Esophagus muscularis mucosa (tissue), 4 donors: ENCODE data around the gene HECTD4. TPM values are rescaled to one million over a fixed set of nuclear protein-coding genes. Genes with fewer than 3 reads are reported as not detected.

Source experiments
- DNase-seq: peaks from one replicate; pipeline ENCODE4 v3.0.0-alpha.2; 2017; ENCODE audit errors: extremely low spot score
- H3K27ac ChIP-seq, 4 donors: fragments of 200-600 bp; sonication (generic); replicated peaks in 1 of 4; 1 replicate in 3 of 4; 2 replicates in 1 of 4; pipeline ENCODE4 v1.5.1; 2016 to 2019; ENCODE audit warnings: mild to moderate bottlenecking in 1 of 4
- H3K27me3 ChIP-seq, 4 donors: fragments of 200-600 bp; sonication (generic); one replicate each; pipeline versions ENCODE4 v1.5.1 to v1.6.0; 2016 to 2019
- H3K36me3 ChIP-seq, 4 donors: fragments of 200-600 bp; sonication (generic); one replicate each; pipeline ENCODE4 v1.5.1; 2016 to 2019
- H3K4me1 ChIP-seq, 4 donors: fragments of 200-600 bp; sonication (generic); one replicate each; pipeline ENCODE4 v1.5.1; 2016 to 2019
- H3K4me3 ChIP-seq, 4 donors: fragments of 200-600 bp; sonication (generic); 1 replicate in 2 of 4; 2 replicates in 2 of 4; pipeline ENCODE4 v1.5.1; 2016 to 2019; ENCODE audit warnings: mild to moderate bottlenecking in 4 of 4, moderate library complexity in 1 of 4
- H3K9me3 ChIP-seq, 4 donors: fragments of 200-600 bp; sonication (generic); 1 replicate in 3 of 4; 2 replicates in 1 of 4; pipeline ENCODE4 v1.5.1; 2016 to 2019
- EP300 ChIP-seq: sonication (generic); formaldehyde crosslinking; IDR thresholded peaks from one replicate; pipeline ENCODE4 v1.6.1; 2017; ENCODE audit warnings: antibody characterized with exemption
- POLR2A ChIP-seq: fragments of 450-650 bp; IDR thresholded peaks from one replicate; pipeline ENCODE4 v1.6.1; 2017; ENCODE audit warnings: antibody characterized with exemption, moderate library complexity, mild to moderate bottlenecking, low read depth
- POLR2AphosphoS5 ChIP-seq, 2 donors: sonication (generic); formaldehyde crosslinking; IDR thresholded peaks; one replicate each; pipeline ENCODE4 v1.6.1; 2017; ENCODE audit warnings: antibody characterized with exemption in 2 of 2
- WGBS: methylation state at CpG from one replicate; pipeline ENCODE4 v1.1.5; 2018; 5-methylcytosine and 5-hydroxymethylcytosine counted together
- intact Hi-C: fragments of 100-400 bp; cut with DNase I; formaldehyde crosslinking; loops from one replicate; pipeline ENCODE4 v1.15.1; 2023
- total RNA-seq, 4 donors: library from RNA; depleted of rRNA; stranded (reverse); fragments of >200 nt; gene quantifications; one replicate each; pipeline versions ENCODE4 v1.1.0 to v1.2.1, GENCODE V29; 2016
- TF ChIP-seq, protein P1 (sequence below), 3 experiments: fragments of 200-600 bp in 2 of 3; fragments of 450-650 bp in 1 of 3; sonication (generic) in 2 of 3; IDR thresholded peaks; one replicate each; pipeline ENCODE4 v1.5.1; 2017 to 2019; ENCODE audit warnings: antibody characterized with exemption in 3 of 3, mild to moderate bottlenecking in 2 of 3, moderate library complexity in 1 of 3

HECTD4 gene
- total RNA-seq, 4 donors from 2014 or later, result 27.3 to 59.3 (median 44.9) TPM

DNA sequence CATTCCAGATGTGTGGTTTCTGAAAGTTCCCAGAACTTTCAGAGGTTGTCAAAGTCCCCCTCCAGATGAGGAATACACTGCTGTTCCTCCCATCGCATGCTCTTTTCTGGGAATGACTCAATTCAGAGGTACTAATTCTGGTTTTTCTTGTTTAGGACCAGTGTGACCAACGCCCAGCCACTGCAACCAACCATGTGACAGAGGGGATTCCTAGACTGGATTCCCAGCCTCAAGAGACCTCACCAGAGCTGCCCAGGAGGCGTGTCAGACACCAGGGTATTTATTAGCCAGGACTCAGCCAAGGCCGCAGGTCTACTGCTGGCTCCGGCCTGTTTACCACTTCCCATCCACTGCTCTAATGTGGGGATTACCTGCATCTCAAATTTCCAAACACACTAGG, 232.6 kb downstream of the HECTD4 start:
- Histone ChIP-seq H3K36me3 (peaks cover 69 to 99% (median 97%) of the 10 kb centered on the region in 4 donors), H3K9me3 (no peaks in the 10 kb centered on the region), H3K27me3 (no peaks in the 10 kb centered on the region), H3K4me1 (peaks cover 0 to 6% (median 0%) of the 10 kb centered on the region in 4 donors), H3K27ac (no peak overlapping the region), H3K4me3 (no peak overlapping the region)
- no peak for DNase-seq
- TF ChIP-seq, protein P1, sequence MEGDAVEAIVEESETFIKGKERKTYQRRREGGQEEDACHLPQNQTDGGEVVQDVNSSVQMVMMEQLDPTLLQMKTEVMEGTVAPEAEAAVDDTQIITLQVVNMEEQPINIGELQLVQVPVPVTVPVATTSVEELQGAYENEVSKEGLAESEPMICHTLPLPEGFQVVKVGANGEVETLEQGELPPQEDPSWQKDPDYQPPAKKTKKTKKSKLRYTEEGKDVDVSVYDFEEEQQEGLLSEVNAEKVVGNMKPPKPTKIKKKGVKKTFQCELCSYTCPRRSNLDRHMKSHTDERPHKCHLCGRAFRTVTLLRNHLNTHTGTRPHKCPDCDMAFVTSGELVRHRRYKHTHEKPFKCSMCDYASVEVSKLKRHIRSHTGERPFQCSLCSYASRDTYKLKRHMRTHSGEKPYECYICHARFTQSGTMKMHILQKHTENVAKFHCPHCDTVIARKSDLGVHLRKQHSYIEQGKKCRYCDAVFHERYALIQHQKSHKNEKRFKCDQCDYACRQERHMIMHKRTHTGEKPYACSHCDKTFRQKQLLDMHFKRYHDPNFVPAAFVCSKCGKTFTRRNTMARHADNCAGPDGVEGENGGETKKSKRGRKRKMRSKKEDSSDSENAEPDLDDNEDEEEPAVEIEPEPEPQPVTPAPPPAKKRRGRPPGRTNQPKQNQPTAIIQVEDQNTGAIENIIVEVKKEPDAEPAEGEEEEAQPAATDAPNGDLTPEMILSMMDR (IDR thresholded peaks at IDR 0.05), result no peak
- WGBS, result 90% methylated on average over 4 of the region's 5 CpGs
- intact Hi-C loops, result loop anchor here (10.0 kb wide), 1 partner anchor 95 kb away; no protein-coding TSS in a partner anchor

GRCh38 chr12:112148031-112148513, 234.2 kb downstream of the HECTD4 start:
- no peaks in the 10 kb centered on the region for H3K27me3 ChIP-seq
- H3K36me3 ChIP-seq, result peaks cover 81 to 99% (median 96%) of the 10 kb centered on the region in 4 donors
- intact Hi-C loops, result loop anchor here (10.0 kb wide), 1 partner anchor 93 kb away; no protein-coding TSS in a partner anchor
- peak in 1 of 2 donors; percentile 14 for TF ChIP-seq POLR2AphosphoS5 (IDR thresholded peaks at IDR 0.05)
- no peak for TF ChIP-seq EP300
- no peak overlapping the region for H3K27ac ChIP-seq
- 76% methylated on average over 2 of the region's 3 CpGs for WGBS
- H3K4me3 ChIP-seq, result no peak overlapping the region
- H3K9me3 ChIP-seq, result no peaks in the 10 kb centered on the region
- DNase-seq, result peak; percentile 21
- peaks cover 0 to 6% (median 0%) of the 10 kb centered on the region in 4 donors for H3K4me1 ChIP-seq

- TF ChIP-seq POLR2A (no peak), POLR2AphosphoS5 (IDR thresholded peaks at IDR 0.05) (no peak), EP300 (no peak)
- TF ChIP-seq, protein P1 (IDR thresholded peaks at IDR 0.05), result no peak
- Histone ChIP-seq H3K27me3 (no peaks in the 10 kb centered on the region), H3K9me3 (no peaks in the 10 kb centered on the region), H3K4me1 (peaks cover 0 to 6% (median 0%) of the 10 kb centered on the region in 4 donors), H3K4me3 (no peak overlapping the region), H3K36me3 (peaks cover 84 to 99% (median 96%) of the 10 kb centered on the region in 4 donors), H3K27ac (no peak overlapping the region)
- 84% methylated on average over 1 of the region's 1 CpG for WGBS
- peak; percentile 17 for DNase-seq
- intact Hi-C loops, result loop anchor here (10.0 kb wide), 1 partner anchor 91 kb away; no protein-coding TSS in a partner anchor
Measured at GRCh38 chr12:112146123-112146522, 236.1 kb downstream of the HECTD4 start.

- DNase-seq, result no peak
- Histone ChIP-seq H3K27me3 (no peaks in the 10 kb centered on the region), H3K4me3 (no peak overlapping the region), H3K36me3 (peaks cover 81 to 100% (median 98%) of the 10 kb centered on the region in 4 donors), H3K9me3 (no peaks in the 10 kb centered on the region), H3K27ac (no peak overlapping the region), H3K4me1 (no peaks in the 10 kb centered on the region)
- intact Hi-C loops, result loop anchor here (10.0 kb wide), 1 partner anchor 86 kb away; no protein-coding TSS in a partner anchor
- TF ChIP-seq POLR2A, result no peak
- TF ChIP-seq, protein P1 (IDR thresholded peaks at IDR 0.05), result no peak
- TF ChIP-seq POLR2AphosphoS5 (IDR thresholded peaks at IDR 0.05), result no peak
- no peak for TF ChIP-seq EP300
- 89% methylated on average over 5 of the region's 5 CpGs for WGBS
Measured at GRCh38 chr12:112140728-112141127, 241.5 kb downstream of the HECTD4 start.

- DNase-seq, result peak; percentile 34
- H3K36me3 ChIP-seq, result peaks cover 37 to 55% (median 53%) of the 10 kb centered on the region in 4 donors
Measured at GRCh38 chr12:112134731-112135130, 247.5 kb downstream of the HECTD4 start.

More at GRCh38 chr12:112134731-112135130, 247.5 kb downstream of the HECTD4 start:
- TF ChIP-seq, protein P1 (IDR thresholded peaks at IDR 0.05), result no peak
- TF ChIP-seq POLR2AphosphoS5 (IDR thresholded peaks at IDR 0.05) (no peak), EP300 (no peak), POLR2A (no peak)
- Histone ChIP-seq H3K27ac (no peak overlapping the region), H3K27me3 (no peaks in the 10 kb centered on the region), H3K4me1 (peaks cover 29 to 40% (median 34%) of the 10 kb centered on the region in 4 donors), H3K4me3 (no peak overlapping the region), H3K9me3 (no peaks in the 10 kb centered on the region)
- WGBS, result 82% methylated on average over 3 of the region's 3 CpGs
- intact Hi-C loops, result no loop called here
